Measurements from ENCODE around the gene BCR. TPM values are rescaled to one million over a fixed set of nuclear protein-coding genes. Genes with fewer than 3 reads are reported as not detected.

BCR gene
- total RNA-seq, 1 donor from 2014 or later: 30.0 TPM

- Mint-ChIP-seq H3K27me3 (ENCODE audit: low read depth) (no peaks in the 10 kb centered on the region), H3K36me3 (ENCODE audit: low read depth) (peaks cover 15% of the 10 kb centered on the region), H3K27ac (ENCODE audit: unreplicated experiment) (peak overlapping the region; percentile 17), H3K4me1 (ENCODE audit: low read depth) (peaks cover 42% of the 10 kb centered on the region), H3K9me3 (ENCODE audit: low read depth) (peaks cover 16% of the 10 kb centered on the region), H3K4me3 (ENCODE audit: unreplicated experiment) (peak overlapping the region; percentile 64)
- TF ChIP-seq CTCF (IDR thresholded peaks at IDR 0.05): no peak
- no peak for DNase-seq (ENCODE audit: low spot score)
Observed at GRCh38 chr22:23179381-23180299, 669 bp upstream of the BCR start.

- Mint-ChIP-seq H3K9me3 (ENCODE audit: low read depth) (peaks cover 12% of the 10 kb centered on the region), H3K27me3 (ENCODE audit: low read depth) (no peaks in the 10 kb centered on the region), H3K4me3 (ENCODE audit: unreplicated experiment) (peak overlapping the region; percentile 75), H3K36me3 (ENCODE audit: low read depth) (peaks cover 11% of the 10 kb centered on the region), H3K4me1 (ENCODE audit: low read depth) (peaks cover 44% of the 10 kb centered on the region), H3K27ac (ENCODE audit: unreplicated experiment) (no peak overlapping the region)
- no peak for DNase-seq (ENCODE audit: low spot score)
- no peak for TF ChIP-seq CTCF (IDR thresholded peaks at IDR 0.05)
Observed at GRCh38 chr22:23180893-23181720, 798 bp downstream of the BCR start.

GRCh38 chr22:23181721-23182308, 1.5 kb downstream of the BCR start:
- Mint-ChIP-seq H3K27me3 (ENCODE audit: low read depth) (no peaks in the 10 kb centered on the region), H3K9me3 (ENCODE audit: low read depth) (peaks cover 5% of the 10 kb centered on the region), H3K4me3 (ENCODE audit: unreplicated experiment) (peak overlapping the region; percentile 72), H3K27ac (ENCODE audit: unreplicated experiment) (no peak overlapping the region), H3K4me1 (ENCODE audit: low read depth) (peaks cover 44% of the 10 kb centered on the region), H3K36me3 (ENCODE audit: low read depth) (peaks cover 4% of the 10 kb centered on the region)
- TF ChIP-seq CTCF (IDR thresholded peaks at IDR 0.05): no peak
- no peak for DNase-seq (ENCODE audit: low spot score)

GRCh38 chr22:23182309-23183060, 2.2 kb downstream of the BCR start:
- DNase-seq (ENCODE audit: low spot score): no peak
- no peaks in the 10 kb centered on the region for H3K27me3 Mint-ChIP-seq (ENCODE audit: low read depth)
- peaks cover 45% of the 10 kb centered on the region for H3K4me1 Mint-ChIP-seq (ENCODE audit: low read depth)
- no peak for TF ChIP-seq CTCF (IDR thresholded peaks at IDR 0.05)
- H3K27ac Mint-ChIP-seq (ENCODE audit: unreplicated experiment): peak overlapping the region; percentile 60
- peak overlapping the region; percentile 72 for H3K4me3 Mint-ChIP-seq (ENCODE audit: unreplicated experiment)
- no peaks in the 10 kb centered on the region for H3K36me3 Mint-ChIP-seq (ENCODE audit: low read depth)
- H3K9me3 Mint-ChIP-seq (ENCODE audit: low read depth): no peaks in the 10 kb centered on the region
